ENCODE data around the gene DSCAML1.

Gene DSCAML1

GRCh38 chr11:117796872-117797529, at the start of gene DSCAML1:
Gene DSCAML1 (minus strand): TSS chr11:117797216. CDS start chr11:117797079, 137 bp downstream.
- Histone ChIP-seq H3K4me3 (ENCODE audit: low read depth, low read length) (peak within 1 kb of the TSS; percentile 54), H3K27me3 (ENCODE audit: insufficient read depth, low read depth, severe bottlenecking) (peaks cover 18% of the 10 kb centered on the region), H3K36me3 (no peaks in the 10 kb centered on the region), H3K9me3 (ENCODE audit: severe bottlenecking) (no peaks in the 10 kb centered on the region), H3K27ac (0 out of 2 replicates have a peak within 1 kb of the TSS, but pooled peaks have one; percentile 10)
- no peak for TF ChIP-seq CTCF (IDR thresholded peaks at IDR 0.05; ENCODE audit: low read depth, low read length)
- DNase-seq, result peak; percentile 55

GRCh38 chr11:117843666-117844484, 46.9 kb upstream of the DSCAML1 start:
- Histone ChIP-seq H3K36me3 (no peaks in the 10 kb centered on the region), H3K27me3 (ENCODE audit: insufficient read depth, low read depth, severe bottlenecking) (no peaks in the 10 kb centered on the region), H3K27ac (no peak overlapping the region), H3K9me3 (ENCODE audit: severe bottlenecking) (no peaks in the 10 kb centered on the region), H3K4me3 (ENCODE audit: low read depth, low read length) (no peak overlapping the region)
- peak; percentile 77 for DNase-seq
- TF ChIP-seq CTCF (IDR thresholded peaks at IDR 0.05; ENCODE audit: low read depth, low read length), result peak; percentile 94

GRCh38 chr11:117842131-117842941, 45.3 kb upstream of the DSCAML1 start:
- TF ChIP-seq CTCF (IDR thresholded peaks at IDR 0.05; ENCODE audit: low read depth, low read length), result no peak
- no peaks in the 10 kb centered on the region for H3K27me3 ChIP-seq (ENCODE audit: insufficient read depth, low read depth, severe bottlenecking)
- DNase-seq, result no peak
- H3K4me3 ChIP-seq (ENCODE audit: low read depth, low read length), result no peak overlapping the region
- H3K9me3 ChIP-seq (ENCODE audit: severe bottlenecking), result no peaks in the 10 kb centered on the region
- H3K27ac ChIP-seq, result no peak overlapping the region
- H3K36me3 ChIP-seq, result no peaks in the 10 kb centered on the region; the same call in 1 of the 2 replicates

GRCh38 chr11:117841551-117842031, 44.6 kb upstream of the DSCAML1 start:
- Histone ChIP-seq H3K27ac (no peak overlapping the region), H3K4me3 (ENCODE audit: low read depth, low read length) (no peak overlapping the region), H3K27me3 (ENCODE audit: insufficient read depth, low read depth, severe bottlenecking) (no peaks in the 10 kb centered on the region), H3K9me3 (ENCODE audit: severe bottlenecking) (no peaks in the 10 kb centered on the region), H3K36me3 (no peaks in the 10 kb centered on the region; the same call in 1 of the 2 replicates)
- DNase-seq, result no peak
- no peak for TF ChIP-seq CTCF (IDR thresholded peaks at IDR 0.05; ENCODE audit: low read depth, low read length)

GRCh38 chr11:117840881-117841550, 44.0 kb upstream of the DSCAML1 start:
- Histone ChIP-seq H3K27ac (no peak overlapping the region), H3K4me3 (ENCODE audit: low read depth, low read length) (no peak overlapping the region), H3K27me3 (ENCODE audit: insufficient read depth, low read depth, severe bottlenecking) (no peaks in the 10 kb centered on the region), H3K9me3 (ENCODE audit: severe bottlenecking) (no peaks in the 10 kb centered on the region), H3K36me3 (no peaks in the 10 kb centered on the region; the same call in 1 of the 2 replicates)
- TF ChIP-seq CTCF (IDR thresholded peaks at IDR 0.05; ENCODE audit: low read depth, low read length), result no peak
- DNase-seq, result no peak

Data from WERI-Rb-1 (cell line).